ENCODE data around the gene HHIPL1.

The HHIPL1 gene

GRCh38 chr14:99716091-99716849, 71.3 kb downstream of the HHIPL1 start:
- no peak for DNase-seq (ENCODE audit: low read depth)

- DNase-seq (ENCODE audit: low read depth) = no peak
Observed at GRCh38 chr14:99716850-99717681, 72.1 kb downstream of the HHIPL1 start.

- DNase-seq (ENCODE audit: low read depth) = no peak
Observed at GRCh38 chr14:99717682-99718013, 72.7 kb downstream of the HHIPL1 start.

DNA sequence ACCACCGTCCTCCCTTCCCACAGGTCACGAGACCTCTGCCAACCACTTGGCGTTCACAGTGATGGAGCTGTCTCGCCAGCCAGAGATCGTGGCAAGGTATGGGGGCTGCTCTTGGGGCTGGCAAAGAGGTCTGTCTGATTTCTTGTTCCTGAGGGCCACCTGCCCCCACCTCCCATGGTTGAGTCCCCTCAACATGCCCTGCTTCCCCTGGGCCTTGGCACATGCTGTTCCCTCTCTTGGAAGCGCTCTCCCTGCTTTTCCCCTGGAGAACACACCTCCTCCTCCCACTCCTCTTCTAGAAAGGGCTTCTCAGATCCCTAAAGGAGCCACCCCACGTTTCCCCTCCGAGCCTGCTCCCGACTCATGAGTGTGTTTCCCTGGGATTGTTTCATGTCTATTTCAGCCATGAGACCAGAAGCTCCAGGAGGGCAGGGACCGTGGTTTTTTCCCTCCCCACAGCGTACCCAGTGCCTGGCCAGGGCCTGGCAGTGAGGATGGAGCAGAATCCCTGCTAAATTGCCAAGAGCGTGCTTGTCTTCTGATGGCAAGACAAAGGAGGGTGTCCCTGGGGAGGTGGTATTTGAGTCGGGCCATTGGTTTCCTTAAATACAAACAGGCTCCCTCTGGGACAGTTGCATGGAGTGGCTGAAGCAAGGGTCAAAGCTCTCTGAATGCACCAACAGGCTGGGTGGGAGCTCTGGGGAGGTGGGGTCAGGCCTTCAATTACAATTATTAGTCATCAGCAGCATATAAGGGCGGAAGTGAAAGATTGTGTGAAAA, 73.3 kb downstream of the HHIPL1 start:
- no peak for DNase-seq (ENCODE audit: low read depth)

GRCh38 chr14:99718811-99719192, 73.9 kb downstream of the HHIPL1 start:
- DNase-seq (ENCODE audit: low read depth) = no peak

DNA sequence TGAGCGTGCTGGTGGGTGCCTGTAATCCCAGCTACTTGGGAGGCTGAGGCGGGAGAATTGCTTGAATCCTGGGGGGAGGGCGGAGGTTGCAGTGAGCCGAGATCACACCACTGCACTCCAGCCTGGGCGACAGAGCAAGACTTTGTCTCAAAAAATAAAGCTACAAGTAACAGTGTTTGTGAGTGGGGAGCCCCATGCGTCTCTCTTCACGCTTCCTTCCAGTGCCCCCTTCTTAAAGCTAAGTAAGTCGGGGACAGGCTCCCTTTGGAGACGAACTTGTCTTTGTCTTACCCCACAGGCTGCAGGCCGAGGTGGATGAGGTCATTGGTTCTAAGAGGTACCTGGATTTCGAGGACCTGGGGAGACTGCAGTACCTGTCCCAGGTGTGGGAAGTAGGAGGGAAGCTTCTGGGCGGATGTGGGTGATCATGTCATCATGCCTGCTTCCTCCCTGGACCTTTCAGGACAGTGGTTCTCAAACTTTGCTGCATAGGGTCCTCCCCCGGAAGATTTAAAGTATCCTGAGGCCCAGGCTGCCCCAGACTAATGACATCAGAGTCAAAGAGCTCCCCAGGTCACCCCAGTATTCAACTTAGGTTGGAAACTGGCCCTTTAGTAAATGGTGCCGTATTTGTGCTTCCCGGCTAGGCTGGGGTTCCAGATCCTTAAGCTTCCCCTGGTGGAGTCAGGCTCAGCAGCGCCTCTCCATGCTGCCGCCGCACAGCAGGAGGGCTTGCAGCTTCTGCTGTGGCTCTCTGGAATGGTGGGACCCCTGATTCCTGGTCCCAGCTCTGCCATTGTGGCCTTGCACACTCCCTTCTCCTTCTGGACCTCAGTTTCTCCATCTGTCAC, 76.2 kb downstream of the HHIPL1 start:
- DNase-seq (ENCODE audit: low read depth) = no peak

- no peak for DNase-seq (ENCODE audit: low read depth)
Observed at GRCh38 chr14:99721792-99722516, 77.0 kb downstream of the HHIPL1 start.

DNA sequence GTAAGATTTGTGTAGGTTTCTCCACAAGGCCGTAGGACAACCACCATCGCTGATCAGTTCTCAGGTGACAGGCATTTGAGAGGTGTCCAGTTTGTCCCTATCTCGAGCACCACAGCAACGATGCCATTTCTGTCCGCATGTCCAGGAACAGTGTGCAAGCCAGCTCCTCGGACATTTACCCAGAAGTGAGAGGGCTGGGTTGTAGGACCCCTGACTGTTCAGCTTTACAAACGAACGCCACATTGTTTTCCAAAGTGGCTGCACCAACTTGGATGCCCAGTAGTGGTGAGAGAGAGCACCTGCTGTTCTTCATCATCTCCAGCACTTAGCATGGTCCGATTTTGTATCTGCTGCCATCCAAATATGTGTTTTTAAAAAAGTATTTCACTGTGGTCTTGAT, 77.8 kb downstream of the HHIPL1 start:
- no peak for DNase-seq (ENCODE audit: low read depth)

DNA sequence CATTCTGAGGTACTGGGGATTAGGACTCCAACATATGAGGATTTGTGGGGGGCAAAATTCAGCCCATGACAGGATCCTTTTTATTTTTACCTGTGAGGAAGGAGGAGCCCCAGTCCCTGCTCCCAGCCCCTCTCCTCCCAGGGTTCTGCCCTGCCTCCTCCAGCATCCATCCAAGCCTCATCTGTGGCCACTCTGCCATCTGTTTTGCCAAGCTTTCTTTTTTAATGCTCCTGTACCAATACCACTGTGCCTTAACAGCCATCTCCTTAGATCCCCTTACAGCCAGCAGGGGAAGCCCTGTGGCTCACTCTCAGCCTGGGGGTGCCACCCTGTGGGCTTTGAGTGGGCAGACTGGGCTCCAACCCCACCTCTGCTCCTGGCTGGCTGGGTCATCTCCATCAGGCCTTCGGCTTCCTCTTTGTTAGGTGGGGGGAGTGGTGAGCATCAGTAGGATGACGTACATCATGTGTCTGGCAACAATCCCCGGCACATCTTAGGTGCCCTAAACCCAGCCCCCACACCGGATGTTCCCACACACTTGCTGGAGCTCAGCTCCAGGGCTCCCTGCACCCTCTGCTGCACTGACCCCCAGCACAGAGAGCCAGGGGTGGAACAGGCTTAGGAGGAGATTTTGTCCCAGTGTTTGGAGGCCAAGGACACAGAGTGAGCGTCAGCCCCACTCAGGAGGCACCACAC, 79.4 kb downstream of the HHIPL1 start:
- no peak for DNase-seq (ENCODE audit: low read depth)

DNA sequence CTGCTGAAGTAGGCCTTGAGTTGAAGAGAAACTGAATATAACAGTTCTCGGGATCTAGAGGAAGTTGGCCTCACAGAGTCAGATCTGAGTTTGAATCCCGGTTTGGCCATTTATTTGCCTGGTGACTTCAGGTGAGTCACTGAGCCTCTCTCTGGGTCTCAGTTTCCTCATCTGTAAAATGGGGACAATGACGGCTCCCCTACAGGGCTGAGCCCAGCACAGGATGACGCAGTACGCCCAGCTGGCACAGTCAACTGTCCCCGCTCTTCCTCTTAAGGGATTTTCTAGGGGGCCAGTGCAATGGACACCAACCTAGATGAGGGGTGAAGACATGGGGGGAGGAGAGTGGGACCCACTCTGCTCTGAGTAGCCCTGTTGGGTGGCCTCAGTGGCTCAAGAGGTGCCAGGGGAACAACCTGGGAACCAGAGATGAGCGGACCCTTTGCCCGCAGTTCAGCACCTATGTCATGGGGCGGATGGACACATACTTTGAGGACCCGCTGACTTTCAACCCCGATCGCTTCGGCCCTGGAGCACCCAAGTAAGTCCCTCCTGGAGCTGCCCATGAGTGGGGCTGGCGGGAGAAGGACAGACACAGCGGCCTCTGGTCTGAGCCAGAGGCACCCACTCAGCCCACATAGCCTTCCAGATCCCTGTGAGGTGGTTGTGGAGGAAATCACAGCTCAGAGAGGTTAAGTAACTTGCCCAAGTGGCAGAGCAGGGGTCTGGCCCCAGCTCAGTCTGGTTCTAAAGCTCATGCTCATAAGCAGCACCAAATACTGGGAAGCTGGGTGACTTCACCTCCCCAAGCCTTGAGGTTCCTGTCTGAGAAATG, 80.2 kb downstream of the HHIPL1 start:
- DNase-seq (ENCODE audit: low read depth) = no peak

DNA sequence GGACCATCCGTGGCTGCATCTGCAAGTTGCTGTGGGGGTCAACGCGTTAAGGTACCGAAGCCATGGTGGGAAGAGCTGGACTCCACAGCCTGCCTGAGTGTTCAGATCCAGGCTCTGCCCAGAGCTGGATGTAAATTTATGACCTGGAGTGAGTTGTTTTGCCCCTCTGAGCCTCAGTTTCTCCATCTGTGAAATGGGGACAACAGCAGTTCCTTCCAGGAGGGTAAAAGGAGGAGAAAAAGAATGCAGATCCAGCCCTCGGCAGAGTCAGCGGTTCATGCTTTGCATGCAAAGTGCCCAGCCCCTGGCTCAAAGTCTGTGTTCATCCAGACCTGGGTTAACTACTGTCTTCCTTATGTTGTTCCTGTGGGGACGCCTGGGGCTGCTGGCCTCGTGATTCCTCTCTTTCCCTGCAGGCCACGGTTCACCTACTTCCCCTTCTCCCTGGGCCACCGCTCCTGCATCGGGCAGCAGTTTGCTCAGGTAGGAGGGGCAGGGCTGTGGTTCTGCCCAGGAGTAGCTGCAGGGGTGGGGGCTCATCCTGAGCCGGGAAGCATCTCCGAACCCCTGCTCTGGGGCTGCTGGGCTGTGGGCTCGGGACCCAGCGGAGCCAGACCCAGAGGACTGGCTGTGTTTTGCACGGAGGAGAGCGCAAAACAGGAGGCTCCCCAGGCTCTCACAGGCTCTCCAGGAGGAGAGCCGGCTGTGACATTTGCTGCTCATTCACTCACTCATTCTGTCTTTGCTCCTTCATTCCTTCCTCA, 81.0 kb downstream of the HHIPL1 start:
- DNase-seq (ENCODE audit: low read depth) = no peak

DNA sequence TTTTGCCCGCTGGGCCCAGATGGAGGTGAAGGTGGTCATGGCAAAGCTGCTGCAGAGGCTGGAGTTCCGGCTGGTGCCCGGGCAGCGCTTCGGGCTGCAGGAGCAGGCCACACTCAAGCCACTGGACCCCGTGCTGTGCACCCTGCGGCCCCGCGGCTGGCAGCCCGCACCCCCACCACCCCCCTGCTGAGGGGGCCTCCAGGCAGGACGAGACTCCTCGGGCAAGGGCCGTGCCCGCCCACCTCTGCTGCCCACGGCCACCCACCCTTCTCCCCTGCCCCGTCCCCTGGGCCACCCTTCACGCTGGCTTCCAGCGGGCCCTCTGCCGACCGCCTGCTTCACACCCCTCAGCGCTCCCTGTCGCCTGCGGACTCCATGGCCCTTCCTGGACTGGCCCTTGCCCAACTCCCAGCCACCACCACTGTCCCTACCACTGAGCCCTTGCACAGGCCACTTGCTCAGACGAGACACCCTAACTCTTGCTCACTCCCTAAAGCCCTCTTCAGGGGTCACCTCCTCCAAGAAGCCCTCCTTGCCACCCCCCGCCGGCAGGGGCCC, 81.7 kb downstream of the HHIPL1 start:
- no peak for DNase-seq (ENCODE audit: low read depth)

- DNase-seq (ENCODE audit: low read depth) = no peak
Observed at GRCh38 chr14:99727096-99727870, 82.4 kb downstream of the HHIPL1 start.

DNA sequence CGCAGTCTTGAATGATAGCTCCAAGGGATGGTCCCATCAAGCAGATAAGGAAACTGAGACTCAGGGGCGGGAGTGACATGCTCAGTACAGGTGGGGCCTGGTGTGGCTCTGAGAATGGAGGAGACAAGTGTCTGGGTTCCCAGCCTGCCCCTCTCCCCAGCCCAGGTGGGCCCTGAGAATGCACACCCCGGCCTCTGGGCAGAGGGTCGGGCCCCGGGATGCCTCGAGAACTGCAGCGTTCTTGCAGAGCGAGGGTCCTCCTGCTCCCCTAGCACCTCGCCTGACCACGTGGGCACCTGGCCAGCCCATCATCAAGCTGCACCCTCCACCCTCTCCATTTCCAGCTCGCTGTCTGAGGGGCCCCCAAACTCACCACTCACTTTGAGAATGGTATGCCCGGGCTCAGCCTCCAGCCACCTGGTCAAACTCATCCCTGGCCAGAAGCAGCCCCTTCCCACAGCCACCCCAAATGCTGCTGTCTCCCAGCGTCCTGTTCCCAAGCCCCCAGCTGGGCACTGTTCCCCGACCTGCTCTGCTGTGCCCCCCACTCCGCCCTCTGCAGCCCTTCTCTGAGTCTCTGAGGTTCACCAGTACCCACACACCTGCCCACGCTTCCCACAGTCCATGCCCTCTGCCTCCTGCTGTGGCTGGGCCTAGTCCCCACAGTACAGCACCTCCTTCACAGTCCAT, 83.4 kb downstream of the HHIPL1 start:
- no peak for DNase-seq (ENCODE audit: low read depth)

GRCh38 chr14:99728981-99729451, 84.1 kb downstream of the HHIPL1 start:
- no peak for DNase-seq (ENCODE audit: low read depth)
